ENCODE measurements around the gene GSN. TPM values are rescaled to one million over a fixed set of nuclear protein-coding genes. Genes with fewer than 3 reads are reported as not detected.

GSN gene
- total RNA-seq, 4 donors from 2014 or later, result 364 to 571 (median 480) TPM

DNA sequence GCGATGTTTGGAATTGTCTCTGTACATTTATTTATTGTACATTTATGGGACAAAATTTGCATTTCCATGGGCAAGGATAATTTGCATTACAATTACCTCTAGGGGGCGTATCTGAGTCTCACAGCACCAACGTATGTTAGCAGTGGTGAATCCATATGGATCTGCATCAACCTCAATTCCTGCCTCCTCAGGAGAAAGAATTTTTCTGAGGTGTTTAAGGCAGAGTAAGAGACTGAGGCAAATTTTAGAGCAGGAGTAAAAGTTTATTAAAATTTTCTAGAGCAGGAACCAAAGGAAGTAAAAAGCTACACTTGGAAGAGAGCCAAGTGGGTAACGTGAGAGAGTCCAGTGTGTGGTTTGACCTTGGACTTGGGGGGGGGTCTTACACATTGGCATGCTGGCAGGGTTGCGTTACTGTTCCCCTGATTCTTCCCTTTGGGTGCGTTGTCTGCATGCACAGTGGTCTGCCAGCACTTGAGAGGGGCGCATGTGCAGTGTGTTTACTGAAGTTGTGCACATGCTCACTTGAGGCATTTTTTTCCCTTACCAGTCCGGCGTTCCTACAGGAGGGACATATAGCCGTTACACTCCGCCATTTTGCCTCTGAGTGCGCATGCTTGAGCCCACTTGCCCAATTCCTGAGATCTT is 45.3 kb upstream of the GSN start:
- no peak overlapping the region for H3K27ac ChIP-seq
- no peaks in the 10 kb centered on the region for H3K9me3 ChIP-seq
- no peak for DNase-seq
- no peaks in the 10 kb centered on the region for H3K36me3 ChIP-seq
- no peaks in the 10 kb centered on the region for H3K27me3 ChIP-seq
- no peak for TF ChIP-seq POLR2A (IDR thresholded peaks at IDR 0.05)
- TF ChIP-seq, protein P1, sequence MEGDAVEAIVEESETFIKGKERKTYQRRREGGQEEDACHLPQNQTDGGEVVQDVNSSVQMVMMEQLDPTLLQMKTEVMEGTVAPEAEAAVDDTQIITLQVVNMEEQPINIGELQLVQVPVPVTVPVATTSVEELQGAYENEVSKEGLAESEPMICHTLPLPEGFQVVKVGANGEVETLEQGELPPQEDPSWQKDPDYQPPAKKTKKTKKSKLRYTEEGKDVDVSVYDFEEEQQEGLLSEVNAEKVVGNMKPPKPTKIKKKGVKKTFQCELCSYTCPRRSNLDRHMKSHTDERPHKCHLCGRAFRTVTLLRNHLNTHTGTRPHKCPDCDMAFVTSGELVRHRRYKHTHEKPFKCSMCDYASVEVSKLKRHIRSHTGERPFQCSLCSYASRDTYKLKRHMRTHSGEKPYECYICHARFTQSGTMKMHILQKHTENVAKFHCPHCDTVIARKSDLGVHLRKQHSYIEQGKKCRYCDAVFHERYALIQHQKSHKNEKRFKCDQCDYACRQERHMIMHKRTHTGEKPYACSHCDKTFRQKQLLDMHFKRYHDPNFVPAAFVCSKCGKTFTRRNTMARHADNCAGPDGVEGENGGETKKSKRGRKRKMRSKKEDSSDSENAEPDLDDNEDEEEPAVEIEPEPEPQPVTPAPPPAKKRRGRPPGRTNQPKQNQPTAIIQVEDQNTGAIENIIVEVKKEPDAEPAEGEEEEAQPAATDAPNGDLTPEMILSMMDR (IDR thresholded peaks at IDR 0.05), result peak; percentile 12 to 70 (median 68)
- H3K4me3 ChIP-seq, result no peak overlapping the region
- H3K4me1 ChIP-seq, result no peaks in the 10 kb centered on the region

DNA sequence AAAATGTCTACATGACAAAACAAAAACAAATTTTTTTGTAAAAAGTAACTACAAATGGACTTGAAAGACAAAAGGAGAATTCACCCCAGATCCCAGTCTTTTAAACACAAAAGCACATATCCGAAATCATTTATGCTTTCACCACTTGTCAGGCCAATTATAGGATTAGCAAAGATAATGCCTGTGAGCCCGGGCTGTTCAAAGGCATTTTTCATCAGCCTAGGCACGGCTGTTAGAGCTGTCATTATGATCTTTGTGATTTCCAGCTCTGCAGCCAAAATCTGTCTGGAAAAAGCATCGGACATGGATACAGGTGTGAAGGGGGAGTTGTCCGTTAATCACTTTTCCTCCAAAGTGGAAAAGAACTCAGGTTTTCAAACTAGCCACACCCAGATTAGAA is 42.7 kb upstream of the GSN start:
- Histone ChIP-seq H3K36me3 (no peaks in the 10 kb centered on the region), H3K9me3 (no peaks in the 10 kb centered on the region), H3K4me1 (no peaks in the 10 kb centered on the region), H3K27ac (no peak overlapping the region), H3K4me3 (no peak overlapping the region), H3K27me3 (no peaks in the 10 kb centered on the region)
- TF ChIP-seq, protein P1 (IDR thresholded peaks at IDR 0.05), result no peak
- TF ChIP-seq POLR2A (IDR thresholded peaks at IDR 0.05), result no peak
- no peak for DNase-seq

DNA sequence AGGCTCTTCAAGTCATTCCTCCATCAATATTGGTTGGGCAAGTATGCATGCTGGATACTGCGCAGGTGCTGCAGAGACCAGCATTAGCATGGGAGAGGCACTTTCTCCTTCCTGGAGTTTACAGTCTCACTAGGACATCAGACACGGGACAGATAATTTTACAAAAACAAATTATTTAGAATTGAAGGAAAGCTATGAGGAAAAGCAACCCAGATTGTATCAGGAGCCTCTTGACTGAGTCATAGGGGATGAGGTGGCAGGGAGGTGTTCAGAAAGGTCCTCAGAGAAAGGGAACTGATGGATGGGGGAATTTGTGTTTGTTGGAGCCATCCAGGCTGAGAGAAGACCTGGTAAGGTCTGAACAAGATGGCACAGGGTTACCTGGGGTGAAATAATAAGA is 41.8 kb upstream of the GSN start:
- no peak for DNase-seq
- TF ChIP-seq, protein P1 (IDR thresholded peaks at IDR 0.05), result no peak
- TF ChIP-seq POLR2A (IDR thresholded peaks at IDR 0.05), result no peak
- Histone ChIP-seq H3K27ac (no peak overlapping the region), H3K27me3 (no peaks in the 10 kb centered on the region), H3K9me3 (no peaks in the 10 kb centered on the region), H3K4me1 (no peaks in the 10 kb centered on the region), H3K36me3 (no peaks in the 10 kb centered on the region), H3K4me3 (no peak overlapping the region)

DNA sequence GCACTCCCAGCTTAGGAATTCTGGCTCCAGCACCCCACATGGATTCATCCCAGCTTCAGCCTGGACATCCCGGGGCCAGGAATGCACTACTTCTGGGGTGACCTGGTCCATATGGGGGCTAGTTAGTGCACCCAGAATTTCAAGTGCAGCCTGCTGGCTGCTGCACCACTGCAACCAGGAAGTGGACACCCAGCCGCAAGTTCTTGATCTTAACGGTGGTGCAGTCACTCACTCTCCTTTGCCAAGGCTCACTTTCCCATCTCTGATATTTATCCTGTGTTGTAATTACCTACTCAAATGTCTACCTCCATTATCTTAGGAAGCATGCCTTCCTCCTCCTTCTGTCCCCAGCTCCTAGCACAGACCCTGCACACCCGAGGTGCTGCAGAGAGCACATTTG is 40.1 kb upstream of the GSN start:
- no peak for DNase-seq
- Histone ChIP-seq H3K36me3 (no peaks in the 10 kb centered on the region), H3K9me3 (no peaks in the 10 kb centered on the region), H3K4me1 (no peaks in the 10 kb centered on the region), H3K27ac (no peak overlapping the region), H3K4me3 (no peak overlapping the region), H3K27me3 (no peaks in the 10 kb centered on the region)
- TF ChIP-seq, protein P1 (IDR thresholded peaks at IDR 0.05), result no peak
- TF ChIP-seq POLR2A (IDR thresholded peaks at IDR 0.05), result no peak

DNA sequence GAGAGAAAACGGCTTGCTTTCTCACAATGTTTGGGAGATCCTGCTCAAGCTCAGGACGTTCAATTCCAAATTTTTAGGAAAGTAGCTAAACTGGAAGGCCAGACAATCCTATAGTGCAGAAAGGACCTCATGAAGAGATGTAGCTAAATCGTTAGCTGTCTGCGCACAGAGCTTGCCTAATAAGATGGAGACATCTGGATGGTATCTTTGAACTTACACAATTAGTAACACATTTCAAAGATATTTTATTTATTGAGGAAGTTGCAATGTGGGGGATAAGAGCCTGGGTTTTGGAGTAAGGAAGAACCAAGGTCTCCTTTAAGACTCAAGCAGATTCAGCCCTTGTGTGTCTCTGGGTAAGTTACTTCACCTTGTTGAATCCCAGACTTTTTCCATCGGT is 37.7 kb upstream of the GSN start:
- Histone ChIP-seq H3K4me1 (no peaks in the 10 kb centered on the region), H3K4me3 (no peak overlapping the region), H3K9me3 (no peaks in the 10 kb centered on the region), H3K27me3 (no peaks in the 10 kb centered on the region), H3K27ac (no peak overlapping the region), H3K36me3 (no peaks in the 10 kb centered on the region)
- DNase-seq, result no peak
- TF ChIP-seq, protein P1 (IDR thresholded peaks at IDR 0.05), result no peak
- TF ChIP-seq POLR2A (IDR thresholded peaks at IDR 0.05), result no peak

DNA sequence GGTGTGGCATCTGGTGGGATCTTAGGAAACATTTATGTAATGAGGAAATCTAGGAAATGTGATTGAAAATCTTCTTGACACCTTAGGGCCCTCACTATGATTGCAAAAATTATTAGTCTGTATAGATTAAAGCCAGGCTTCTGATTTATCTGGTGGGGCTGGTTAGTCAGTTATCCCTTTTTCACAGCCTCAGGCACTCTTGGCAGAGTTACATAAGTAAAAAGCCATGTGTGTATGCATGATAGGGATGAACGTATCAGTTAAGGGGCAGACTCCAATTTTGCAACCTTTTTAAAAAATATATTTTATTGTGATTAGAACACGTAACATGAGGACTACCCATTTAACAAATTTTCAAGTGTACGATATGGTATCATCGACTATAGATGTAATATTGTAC is 35.7 kb upstream of the GSN start:
- TF ChIP-seq, protein P1 (IDR thresholded peaks at IDR 0.05), result no peak
- TF ChIP-seq POLR2A (IDR thresholded peaks at IDR 0.05), result no peak
- Histone ChIP-seq H3K27ac (no peak overlapping the region), H3K36me3 (no peaks in the 10 kb centered on the region), H3K4me3 (no peak overlapping the region), H3K27me3 (no peaks in the 10 kb centered on the region), H3K9me3 (no peaks in the 10 kb centered on the region), H3K4me1 (no peaks in the 10 kb centered on the region)
- no peak for DNase-seq

Data from Peyer's patch (tissue), 4 donors.